HUES64 (cell line): ENCODE data around the gene ABCG4.

Experiments used
- H3K27ac ChIP-seq: 2 replicates; pipeline ENCODE4 v1.7.0; 2013; ENCODE audit warnings: low read depth, low read length, inconsistent platforms
- H3K27me3 ChIP-seq: 2 replicates; pipeline ENCODE4 v1.6.1; 2013; ENCODE audit warnings: mild to moderate bottlenecking, low read length; ENCODE audit not compliant: insufficient read depth
- H3K36me3 ChIP-seq: 2 replicates; pipeline ENCODE4 v1.6.1; 2013; ENCODE audit warnings: mild to moderate bottlenecking, low read length; ENCODE audit not compliant: insufficient read depth
- H3K4me1 ChIP-seq: 2 replicates; pipeline ENCODE4 v1.6.1; 2013; ENCODE audit warnings: mild to moderate bottlenecking, low read length, moderate library complexity; ENCODE audit not compliant: insufficient read depth
- H3K4me3 ChIP-seq: 2 replicates; pipeline ENCODE4 v1.5.1; 2013; ENCODE audit warnings: mild to moderate bottlenecking, low read length, moderate library complexity
- H3K9ac ChIP-seq: 2 replicates; pipeline ENCODE4 v1.6.1; 2013; ENCODE audit warnings: mild to moderate bottlenecking, low read depth, low read length
- H3K9me3 ChIP-seq: 2 replicates; pipeline ENCODE4 v1.6.1; 2013; ENCODE audit warnings: low read depth, low read length; ENCODE audit not compliant: insufficient read depth
- WGBS: fragments of 150-250, 120-280 bp; methylation state at CpG from one replicate; pipeline ENCODE4 v1.1.7; 2013; ENCODE audit warnings: missing lambda C conversion rate; 5-methylcytosine and 5-hydroxymethylcytosine counted together

The ABCG4 gene

GRCh38 chr11:119210050-119210449 lies 61.2 kb downstream of the ABCG4 start:
- Histone ChIP-seq H3K27ac (no peak overlapping the region), H3K4me3 (no peak overlapping the region), H3K27me3 (no peaks in the 10 kb centered on the region), H3K9me3 (no peaks in the 10 kb centered on the region), H3K4me1 (peaks cover 19% of the 10 kb centered on the region), H3K36me3 (no peaks in the 10 kb centered on the region), H3K9ac (no peak overlapping the region)
- 80% methylated on average over 3 of the region's 3 CpGs for WGBS
